Measurements from ENCODE around the gene HES2.
"Not testable (repeated sequence)": the region's sequence is repeated elsewhere in the genome, so short reads cannot be mapped to it uniquely, and the experiment has no call there.

HES2 gene

GRCh38 chr1:6453895-6454855 lies 34.5 kb upstream of the HES2 start:
- not testable (repeated sequence) for DNase-seq

- DNase-seq: no peak
Measured at GRCh38 chr1:6450943-6451373, 31.2 kb upstream of the HES2 start.

GRCh38 chr1:6450486-6450885 lies 30.8 kb upstream of the HES2 start:
- not testable (repeated sequence) for DNase-seq

- DNase-seq: no peak
Measured at GRCh38 chr1:6450005-6450450, 30.3 kb upstream of the HES2 start.

GRCh38 chr1:6448749-6449631 lies 29.3 kb upstream of the HES2 start:
- DNase-seq: no peak

- DNase-seq: no peak
Measured at GRCh38 chr1:6447818-6448748, 28.4 kb upstream of the HES2 start.

GRCh38 chr1:6447016-6447817 lies 27.5 kb upstream of the HES2 start:
- no peak for DNase-seq

- DNase-seq: no peak
Measured at GRCh38 chr1:6446665-6447015, 26.9 kb upstream of the HES2 start.

GRCh38 chr1:6445929-6446328 lies 26.2 kb upstream of the HES2 start:
- DNase-seq: not testable (repeated sequence)

GRCh38 chr1:6445062-6445763 lies 25.5 kb upstream of the HES2 start:
- peak; percentile 28 for DNase-seq

GRCh38 chr1:6444377-6444776 lies 24.7 kb upstream of the HES2 start:
- no peak for DNase-seq

- no peak for DNase-seq
Measured at GRCh38 chr1:6443339-6444115, 23.8 kb upstream of the HES2 start.

- no peak for DNase-seq
Measured at GRCh38 chr1:6441586-6441985, 21.9 kb upstream of the HES2 start.

GRCh38 chr1:6440198-6441126 lies 20.7 kb upstream of the HES2 start:
- DNase-seq: peak; percentile 60

GRCh38 chr1:6438047-6438525 lies 18.4 kb upstream of the HES2 start:
- peak; percentile 56 for DNase-seq

- not testable (repeated sequence) for DNase-seq
Measured at GRCh38 chr1:6437012-6437700, 17.4 kb upstream of the HES2 start.

GRCh38 chr1:6436277-6436676 lies 16.6 kb upstream of the HES2 start:
- DNase-seq: not testable (repeated sequence)

- no peak for DNase-seq
Measured at GRCh38 chr1:6435547-6435946, 15.8 kb upstream of the HES2 start.
